ENCODE data around the gene DNAH3. TPM values are rescaled to one million over a fixed set of nuclear protein-coding genes. Genes with fewer than 3 reads are reported as not detected.
A peak's percentile ranks its signal among the peaks of the same experiment; 100 is the strongest.

Gene DNAH3
- total RNA-seq, 1 experiment from 2014 or later, result 4.4 TPM

GRCh38 chr16:21166561-21166961, 15.9 kb upstream of the DNAH3 start:
- Histone ChIP-seq H3K36me3 (ENCODE audit: control insufficient read depth, insufficient read depth, low read length) (no peaks in the 10 kb centered on the region), H3K27me3 (replicated peaks; ENCODE audit: control insufficient read depth, insufficient read depth, low read length) (no peaks in the 10 kb centered on the region), H3K9me3 (no peaks in the 10 kb centered on the region), H3K4me1 (no peaks in the 10 kb centered on the region), H3K4me3 (ENCODE audit: low read depth, low read length) (no peak overlapping the region)
- TF ChIP-seq CTCF (IDR thresholded peaks at IDR 0.05; ENCODE audit: insufficient read depth in 1 of 2, low read depth in 1 of 2, low read length in 1 of 2, severe bottlenecking in 1 of 2, unreplicated experiment in 1 of 2), result no peak
- BruUV-seq (replicated peaks), result no TSS peak
- Mint-ChIP-seq H3K27ac (ENCODE audit: unreplicated experiment) (no peak overlapping the region), H3K4me3 (ENCODE audit: unreplicated experiment) (no peak overlapping the region), H3K27me3 (ENCODE audit: insufficient read depth, unreplicated experiment) (no peaks in the 10 kb centered on the region), H3K9me3 (ENCODE audit: unreplicated experiment) (no peaks in the 10 kb centered on the region), H3K4me1 (ENCODE audit: low read depth, unreplicated experiment) (no peaks in the 10 kb centered on the region), H3K36me3 (ENCODE audit: insufficient read depth, unreplicated experiment) (peaks cover 17% of the 10 kb centered on the region)
- DNase-seq, result peak in 1 of 2 experiments; percentile 16
- ChIA-PET POLR2A (no interaction called here), CTCF (no interaction called here)
- intact Hi-C loops (cut with micrococcal nuclease; ENCODE audit: unreplicated experiment), result no loop called here

GRCh38 chr16:21164521-21165168, 14.0 kb upstream of the DNAH3 start:
- intact Hi-C loops (cut with micrococcal nuclease; ENCODE audit: unreplicated experiment), result no loop called here
- Histone ChIP-seq H3K27me3 (replicated peaks; ENCODE audit: control insufficient read depth, insufficient read depth, low read length) (no peaks in the 10 kb centered on the region), H3K36me3 (ENCODE audit: control insufficient read depth, insufficient read depth, low read length) (no peaks in the 10 kb centered on the region), H3K9me3 (no peaks in the 10 kb centered on the region), H3K4me1 (no peaks in the 10 kb centered on the region), H3K4me3 (ENCODE audit: low read depth, low read length) (no peak overlapping the region)
- Mint-ChIP-seq H3K4me1 (ENCODE audit: low read depth, unreplicated experiment) (no peaks in the 10 kb centered on the region), H3K9me3 (ENCODE audit: unreplicated experiment) (no peaks in the 10 kb centered on the region), H3K4me3 (ENCODE audit: unreplicated experiment) (no peak overlapping the region), H3K36me3 (ENCODE audit: insufficient read depth, unreplicated experiment) (peaks cover 15% of the 10 kb centered on the region), H3K27ac (ENCODE audit: unreplicated experiment) (no peak overlapping the region), H3K27me3 (ENCODE audit: insufficient read depth, unreplicated experiment) (no peaks in the 10 kb centered on the region)
- TF ChIP-seq CTCF (IDR thresholded peaks at IDR 0.05; ENCODE audit: insufficient read depth in 1 of 2, low read depth in 1 of 2, low read length in 1 of 2, severe bottlenecking in 1 of 2, unreplicated experiment in 1 of 2), result no peak
- no peak for DNase-seq
- ChIA-PET POLR2A (no interaction called here), CTCF (no interaction called here)
- BruUV-seq (replicated peaks), result no TSS peak

- no peaks in the 10 kb centered on the region for H3K27me3 ChIP-seq (replicated peaks; ENCODE audit: control insufficient read depth, insufficient read depth, low read length)
- BruUV-seq (replicated peaks), result no TSS peak
- no peak for DNase-seq
- H3K27me3 Mint-ChIP-seq (ENCODE audit: insufficient read depth, unreplicated experiment), result no peaks in the 10 kb centered on the region
- H3K27ac Mint-ChIP-seq (ENCODE audit: unreplicated experiment), result no peak overlapping the region
- H3K4me3 Mint-ChIP-seq (ENCODE audit: unreplicated experiment), result no peak overlapping the region
- no peak overlapping the region for H3K4me3 ChIP-seq (ENCODE audit: low read depth, low read length)
- H3K36me3 ChIP-seq (ENCODE audit: control insufficient read depth, insufficient read depth, low read length), result no peaks in the 10 kb centered on the region
- no peaks in the 10 kb centered on the region for H3K4me1 ChIP-seq
- TF ChIP-seq CTCF (IDR thresholded peaks at IDR 0.05; ENCODE audit: insufficient read depth in 1 of 2, low read depth in 1 of 2, low read length in 1 of 2, severe bottlenecking in 1 of 2, unreplicated experiment in 1 of 2), result no peak
- POLR2A ChIA-PET, result interaction anchor here (0.7 kb wide), 1 partner anchor 477 kb away, joined by 4 read pairs; no protein-coding TSS in a partner anchor
- H3K9me3 ChIP-seq, result no peaks in the 10 kb centered on the region
- H3K9me3 Mint-ChIP-seq (ENCODE audit: unreplicated experiment), result no peaks in the 10 kb centered on the region
- H3K36me3 Mint-ChIP-seq (ENCODE audit: insufficient read depth, unreplicated experiment), result peaks cover 22% of the 10 kb centered on the region
- CTCF ChIA-PET, result no interaction called here
- intact Hi-C loops (cut with micrococcal nuclease; ENCODE audit: unreplicated experiment), result no loop called here
- H3K4me1 Mint-ChIP-seq (ENCODE audit: low read depth, unreplicated experiment), result no peaks in the 10 kb centered on the region
Measured at GRCh38 chr16:21163576-21163975, 12.9 kb upstream of the DNAH3 start.

Data from Caco-2 (cell line).